Measurements from ENCODE around the gene SREBF2.

SREBF2 gene

DNA sequence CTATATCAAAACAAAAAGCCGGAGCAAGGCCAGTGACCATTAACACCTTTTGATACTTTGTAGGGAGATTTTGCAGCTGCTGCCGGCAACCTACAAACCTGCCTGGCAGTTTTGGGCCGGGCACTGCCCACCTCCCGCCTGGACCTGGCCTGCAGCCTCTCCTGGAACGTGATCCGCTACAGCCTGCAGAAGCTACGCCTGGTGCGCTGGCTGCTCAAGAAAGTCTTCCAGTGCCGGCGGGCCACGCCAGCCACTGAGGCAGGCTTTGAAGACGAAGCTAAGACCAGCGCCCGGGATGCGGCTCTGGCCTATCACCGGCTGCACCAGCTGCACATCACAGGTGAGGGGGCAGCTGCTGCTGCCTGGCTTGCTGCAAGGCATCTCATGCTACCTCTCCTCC lies 47.7 kb downstream of the SREBF2 start:
- DNase-seq, result no peak

DNA sequence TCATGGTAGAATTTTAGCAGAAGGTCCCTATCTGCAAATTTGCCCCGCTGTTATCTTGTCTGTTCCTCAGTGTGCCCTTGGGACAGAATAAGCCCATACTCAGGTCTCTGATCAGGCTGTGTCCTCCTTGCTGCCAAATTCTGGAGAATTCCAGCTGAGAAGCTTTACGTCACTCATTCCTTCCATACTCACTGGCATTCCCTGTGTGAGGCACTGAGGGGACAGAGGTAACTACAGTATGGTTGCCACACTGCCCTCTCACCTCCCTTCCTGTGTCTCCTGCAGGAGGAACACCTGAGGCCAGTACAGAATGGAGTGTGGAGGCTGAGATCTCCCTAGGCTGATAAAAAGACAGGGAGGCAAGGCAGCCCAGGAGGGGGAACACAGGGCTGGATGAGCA lies 50.5 kb downstream of the SREBF2 start:
- DNase-seq, result no peak

DNA sequence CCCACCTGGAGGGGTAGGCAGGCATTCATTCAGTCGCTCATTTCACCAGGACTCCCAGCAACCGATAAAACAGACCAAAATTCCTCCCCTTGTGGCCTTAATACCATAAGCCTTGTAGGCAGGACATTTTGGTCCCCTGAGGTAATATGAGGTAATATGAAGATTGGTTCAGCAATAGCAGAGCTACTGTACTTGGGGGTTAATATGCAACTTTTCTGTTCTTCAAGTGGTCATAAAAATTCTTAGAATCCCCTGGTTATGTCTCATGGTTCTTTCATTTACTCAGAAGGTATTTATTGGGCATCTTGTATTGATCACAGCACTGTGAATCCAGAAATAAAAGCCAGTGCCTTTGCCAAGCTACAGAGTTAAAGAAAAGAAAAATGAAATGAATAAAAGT lies 52.2 kb downstream of the SREBF2 start:
- DNase-seq, result no peak

DNA sequence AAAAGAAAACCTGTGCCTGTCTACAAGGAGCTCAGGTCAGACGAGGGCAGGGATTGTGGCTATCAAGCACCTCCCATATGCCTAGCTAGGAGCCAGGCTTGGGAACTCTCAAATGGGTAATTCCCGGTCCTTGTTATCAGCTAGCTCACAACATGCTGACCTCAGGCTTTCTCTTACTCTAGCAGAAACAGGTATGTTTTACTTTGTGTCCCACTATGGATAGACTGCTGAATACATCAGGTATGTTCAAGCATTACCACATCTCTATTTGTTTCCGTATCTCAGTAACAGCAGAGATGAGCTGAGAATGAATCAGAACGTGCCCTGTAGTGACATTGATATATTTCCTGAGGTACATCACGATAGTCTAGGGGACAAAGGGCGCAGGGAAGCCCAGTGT lies 52.6 kb downstream of the SREBF2 start:
- no peak for DNase-seq

DNA sequence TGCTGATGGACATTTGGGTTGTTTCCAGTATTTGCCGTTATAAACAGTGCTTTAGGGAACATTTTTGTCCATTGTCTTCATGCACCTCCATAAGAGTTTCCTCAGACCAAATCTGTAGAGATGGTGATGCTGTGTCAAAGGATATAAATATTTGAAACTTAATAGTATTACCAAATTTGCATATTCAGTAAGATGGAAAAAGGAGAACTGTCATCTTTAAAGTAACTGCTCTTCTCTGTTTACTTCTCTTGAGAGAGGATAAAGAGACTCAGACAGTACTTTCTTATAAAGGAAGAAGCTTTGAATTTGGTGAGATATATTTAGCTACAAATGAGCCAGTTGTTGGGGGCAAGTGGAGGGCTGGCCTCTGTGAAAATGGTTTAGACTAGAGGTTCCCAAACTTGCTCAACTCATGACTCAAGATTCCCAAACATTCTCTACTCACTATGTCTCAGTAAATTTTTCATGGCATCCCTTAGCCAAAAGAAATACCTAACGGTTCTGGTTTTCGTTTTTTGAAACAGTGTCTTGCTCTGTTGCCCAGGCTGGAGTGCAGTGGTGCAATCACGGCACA lies 55.8 kb downstream of the SREBF2 start:
- no peak for DNase-seq

DNA sequence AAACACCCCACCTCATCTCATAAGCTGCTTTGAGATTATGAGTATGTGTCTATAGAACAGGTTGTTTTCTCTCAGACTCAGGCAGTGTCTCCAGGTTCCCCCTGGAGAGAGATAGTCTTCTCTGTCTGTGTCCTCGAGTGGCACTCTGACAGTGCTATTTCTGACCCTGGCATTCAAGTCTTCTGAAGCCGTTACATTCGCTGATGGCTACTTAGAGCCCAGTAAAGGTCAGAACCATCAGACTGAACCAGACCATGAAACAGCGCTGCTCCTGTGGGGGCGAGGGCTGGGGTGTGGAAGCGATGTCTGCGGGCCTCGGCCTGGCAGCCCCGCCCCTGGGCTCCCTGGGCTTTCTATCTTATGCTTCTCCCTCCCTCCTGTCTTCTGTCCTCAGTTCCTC lies 58.5 kb downstream of the SREBF2 start:
- DNase-seq, result no peak

DNA sequence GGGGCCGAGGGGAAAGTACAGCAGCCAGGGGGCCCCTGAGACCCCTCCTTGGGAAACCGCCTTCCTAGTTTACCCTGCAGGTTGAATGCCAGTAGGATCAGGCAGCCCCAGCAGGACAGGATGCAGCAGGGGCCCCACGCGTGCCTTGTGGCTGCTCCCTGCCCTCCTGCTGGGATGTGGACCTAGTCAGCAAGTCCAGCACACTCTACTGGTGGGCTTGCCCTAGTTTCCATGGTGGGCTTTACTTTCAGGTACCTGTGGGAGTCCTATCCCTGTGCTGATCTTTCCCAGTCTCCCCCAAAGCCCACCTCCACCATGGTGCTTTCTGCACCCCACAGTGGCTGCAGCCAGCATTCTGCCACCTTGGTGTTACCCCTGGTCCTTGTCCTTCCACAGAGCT lies 59.8 kb downstream of the SREBF2 start:
- DNase-seq, result no peak

DNA sequence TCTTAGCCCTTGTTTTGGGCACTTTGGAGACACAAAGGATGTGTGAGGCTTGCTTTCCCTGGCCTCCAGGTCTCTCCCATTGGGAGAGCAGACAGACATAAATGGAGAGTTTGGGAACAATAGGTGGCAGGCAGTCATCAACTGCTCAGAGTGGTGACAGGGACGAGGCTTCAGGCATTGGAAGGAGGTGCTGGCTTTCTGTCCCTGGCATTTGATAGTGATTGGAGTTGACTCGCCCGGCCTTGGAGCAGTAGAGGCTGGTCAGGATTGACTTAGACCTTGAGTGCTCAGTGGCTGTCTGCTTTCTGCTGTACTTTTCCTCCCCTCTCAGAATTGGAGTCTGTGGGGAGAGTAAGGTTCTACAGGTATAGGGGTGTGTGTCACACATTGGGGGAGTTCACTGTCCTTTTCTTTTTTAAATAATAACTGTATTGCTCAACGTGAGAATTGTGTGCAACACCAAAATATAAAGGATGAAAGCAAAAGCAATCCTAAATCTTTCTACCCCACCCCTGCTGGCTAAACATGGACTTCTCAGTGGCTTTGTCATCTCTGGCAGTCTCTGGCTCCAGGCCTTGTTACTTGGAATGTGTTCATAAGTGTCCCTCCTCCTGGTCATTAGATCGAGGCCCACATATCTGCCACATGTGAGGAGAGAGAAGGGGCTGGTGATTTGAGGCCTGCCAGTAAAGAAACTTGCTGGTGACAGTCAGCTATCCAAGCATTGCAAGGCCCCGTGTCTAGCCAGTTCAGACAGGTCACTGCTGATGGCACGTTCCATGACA lies 60.9 kb downstream of the SREBF2 start:
- no peak for DNase-seq

DNA sequence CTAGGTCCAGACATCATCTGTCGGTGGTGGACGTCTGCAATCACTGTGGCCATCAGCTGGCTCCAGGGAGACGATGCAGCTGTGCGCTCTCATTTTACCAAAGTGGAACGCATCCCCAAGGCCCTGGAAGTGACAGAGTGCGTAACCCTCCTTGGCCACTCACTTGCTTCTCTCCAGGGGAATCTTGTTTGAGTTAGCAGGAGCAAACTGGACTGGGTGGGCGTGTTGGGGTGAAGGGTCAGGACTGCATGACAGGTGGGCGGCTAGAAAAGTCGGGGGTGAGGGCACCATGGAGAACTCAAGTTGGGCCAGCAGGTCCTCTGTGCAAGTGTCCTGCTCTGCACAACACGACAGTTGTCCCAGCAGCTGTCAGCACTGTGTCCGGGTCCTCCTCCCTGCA lies 65.7 kb downstream of the SREBF2 start:
- no peak for DNase-seq

DNA sequence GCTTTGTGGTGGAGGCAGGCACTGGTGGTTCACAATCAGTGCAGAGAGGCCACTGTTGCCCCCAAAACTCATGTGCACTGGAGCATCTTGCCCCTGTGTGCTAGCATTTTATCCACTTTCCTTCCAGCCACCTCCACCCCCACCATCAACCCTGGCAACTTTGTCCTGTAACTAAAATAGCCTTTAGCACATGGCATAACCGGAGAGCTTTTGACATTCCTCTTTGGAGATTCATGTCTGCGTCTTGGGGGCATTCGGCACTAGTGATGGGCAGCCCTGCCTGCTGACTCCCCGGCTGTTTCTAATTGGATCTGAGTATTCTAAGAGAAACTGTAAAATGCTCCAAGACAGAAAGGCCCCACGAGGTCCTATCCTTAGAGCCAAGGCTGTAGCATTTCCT lies 66.2 kb downstream of the SREBF2 start:
- DNase-seq, result no peak

DNA sequence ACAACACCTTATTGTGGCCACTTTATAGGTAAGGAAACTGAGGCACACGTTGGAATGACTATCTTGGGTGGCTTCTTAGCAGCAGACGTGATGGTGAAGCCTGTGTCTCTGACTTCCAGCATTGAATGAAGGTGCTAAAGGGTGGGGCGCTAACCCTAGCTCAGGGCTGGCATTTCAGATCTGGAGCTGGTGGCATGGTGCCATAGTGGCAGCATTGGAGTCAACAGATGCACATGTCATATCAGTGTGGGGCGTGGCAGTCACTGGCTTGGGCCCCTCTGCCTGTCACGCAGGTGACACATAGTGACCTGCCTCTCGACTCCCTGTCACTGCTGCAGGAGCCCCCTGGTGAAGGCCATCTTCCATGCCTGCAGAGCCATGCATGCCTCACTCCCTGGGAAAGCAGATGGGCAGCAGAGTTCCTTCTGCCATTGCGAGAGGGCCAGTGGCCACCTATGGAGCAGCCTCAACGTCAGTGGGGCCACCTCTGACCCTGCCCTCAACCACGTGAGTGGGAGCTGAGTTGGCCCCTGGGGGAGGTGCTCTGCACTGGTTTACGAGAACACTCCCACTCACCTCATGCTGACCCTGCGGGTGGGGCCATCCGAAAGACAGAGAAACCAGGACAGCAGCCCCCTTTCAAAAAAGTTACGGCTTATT lies 67.2 kb downstream of the SREBF2 start:
- no peak for DNase-seq

DNA sequence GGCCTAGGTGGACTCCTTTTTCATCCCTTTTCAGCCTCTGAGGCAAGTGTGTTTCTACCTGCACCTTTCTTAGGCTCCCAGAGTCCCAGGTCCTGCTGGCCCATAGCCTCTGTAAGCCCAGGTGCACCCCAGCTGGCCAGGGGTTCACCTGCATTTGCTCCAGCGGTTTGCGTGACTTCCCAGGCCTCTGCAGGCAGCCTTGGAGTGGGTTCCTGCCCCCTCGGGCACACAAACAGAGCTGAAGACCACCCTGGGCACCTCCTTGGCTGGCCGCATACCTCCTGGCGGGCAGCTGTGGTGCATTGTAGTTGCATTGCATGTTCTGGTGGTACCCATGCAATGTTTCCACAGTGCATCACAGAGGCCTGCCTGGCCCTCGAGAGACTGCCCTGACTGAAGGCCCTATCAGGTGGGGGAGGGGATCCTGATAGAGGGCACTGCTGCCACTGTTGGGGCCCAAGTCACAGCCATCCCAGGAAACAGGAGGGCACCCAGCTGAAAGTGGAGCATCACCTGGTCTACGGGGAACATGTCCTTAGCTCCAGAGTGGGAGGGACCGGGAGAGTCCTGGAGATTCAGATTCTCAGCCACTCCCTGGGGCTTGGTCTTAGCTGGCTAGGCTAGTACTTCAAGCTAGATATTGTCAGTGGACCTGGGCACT lies 67.9 kb downstream of the SREBF2 start:
- DNase-seq, result no peak

DNA sequence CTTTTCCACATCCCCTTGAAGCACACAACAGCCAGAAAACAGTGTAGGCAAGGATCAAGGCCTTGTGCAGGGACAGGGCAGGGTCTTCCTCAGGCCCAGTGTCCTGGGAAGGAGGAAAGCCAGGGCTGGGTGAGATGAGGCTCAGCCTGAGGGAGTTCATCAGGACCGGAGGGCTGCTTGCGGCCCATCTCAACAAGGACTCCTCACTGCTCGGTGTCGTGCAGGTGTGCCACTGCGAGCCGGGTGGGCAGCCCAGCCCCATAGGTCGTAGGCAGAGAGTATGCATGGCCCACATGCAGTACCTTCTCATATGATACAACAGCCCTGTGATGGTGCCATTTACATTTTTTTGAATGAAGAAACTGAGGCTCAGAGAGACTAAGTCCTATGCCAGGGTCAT lies 69.1 kb downstream of the SREBF2 start:
- no peak for DNase-seq

DNA sequence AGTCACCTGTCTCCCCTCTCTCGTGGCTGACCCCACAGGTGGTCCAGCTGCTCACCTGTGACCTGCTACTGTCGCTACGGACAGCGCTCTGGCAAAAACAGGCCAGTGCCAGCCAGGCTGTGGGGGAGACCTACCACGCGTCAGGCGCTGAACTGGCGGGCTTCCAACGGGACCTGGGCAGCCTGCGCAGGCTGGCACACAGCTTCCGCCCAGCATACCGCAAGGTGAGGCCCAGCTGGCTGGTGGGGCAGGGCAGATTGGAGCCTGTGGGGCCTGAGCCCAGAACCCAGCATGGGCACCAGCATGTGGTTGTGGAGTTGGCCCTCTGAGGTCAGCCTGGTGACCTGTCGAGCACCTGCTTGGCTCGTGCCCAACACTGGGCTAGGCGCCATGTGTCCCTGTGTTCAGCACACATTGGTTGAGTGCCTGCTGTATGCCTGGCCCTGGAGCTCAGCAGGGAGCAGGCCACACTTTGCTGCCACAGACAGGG lies 70.1 kb downstream of the SREBF2 start:
- DNase-seq, result no peak

DNA sequence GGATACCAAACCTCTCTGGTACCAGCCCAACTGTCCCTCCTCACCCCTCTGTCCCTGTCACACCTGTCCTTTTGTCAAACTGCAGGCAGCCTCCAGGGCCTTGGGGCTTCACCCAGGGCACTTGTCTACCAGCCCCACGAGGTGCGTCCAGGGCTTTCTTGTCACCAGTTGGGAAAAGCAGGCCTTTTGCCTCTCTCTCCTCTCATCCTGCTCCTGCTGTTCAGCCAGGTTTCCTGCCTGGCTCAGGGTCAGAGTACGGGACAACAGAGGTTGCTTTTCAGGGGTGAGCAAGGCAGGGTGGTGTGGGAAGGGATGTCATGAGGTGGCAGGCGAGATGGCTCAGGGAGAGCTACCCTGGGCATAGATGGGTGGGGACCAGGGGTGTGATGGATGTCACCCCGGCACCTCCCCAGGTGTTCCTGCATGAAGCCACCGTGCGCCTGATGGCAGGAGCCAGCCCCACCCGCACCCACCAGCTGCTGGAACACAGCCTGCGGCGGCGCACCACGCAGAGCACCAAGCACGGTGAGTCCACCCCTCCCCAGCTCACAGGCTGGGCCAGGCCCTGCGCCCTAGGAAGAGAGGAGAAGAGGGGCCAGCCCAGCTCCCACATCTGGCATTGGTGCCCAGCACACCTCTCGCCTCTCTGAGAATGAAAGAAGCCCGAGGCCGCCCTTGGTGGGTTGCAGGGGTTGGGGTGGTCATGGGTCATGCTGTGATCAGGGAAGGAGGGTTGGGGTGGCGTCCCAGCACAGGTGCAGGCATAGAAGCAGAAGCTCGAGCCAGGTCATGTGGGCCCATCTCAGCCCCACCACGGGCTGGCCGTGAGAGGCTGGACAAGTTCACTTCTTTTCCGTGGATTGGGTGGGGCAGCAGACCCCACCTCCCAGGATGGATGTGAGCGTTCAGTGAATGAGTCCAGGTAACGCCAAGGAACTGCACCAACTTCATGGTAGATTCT lies 71.8 kb downstream of the SREBF2 start:
- DNase-seq, result no peak

DNA sequence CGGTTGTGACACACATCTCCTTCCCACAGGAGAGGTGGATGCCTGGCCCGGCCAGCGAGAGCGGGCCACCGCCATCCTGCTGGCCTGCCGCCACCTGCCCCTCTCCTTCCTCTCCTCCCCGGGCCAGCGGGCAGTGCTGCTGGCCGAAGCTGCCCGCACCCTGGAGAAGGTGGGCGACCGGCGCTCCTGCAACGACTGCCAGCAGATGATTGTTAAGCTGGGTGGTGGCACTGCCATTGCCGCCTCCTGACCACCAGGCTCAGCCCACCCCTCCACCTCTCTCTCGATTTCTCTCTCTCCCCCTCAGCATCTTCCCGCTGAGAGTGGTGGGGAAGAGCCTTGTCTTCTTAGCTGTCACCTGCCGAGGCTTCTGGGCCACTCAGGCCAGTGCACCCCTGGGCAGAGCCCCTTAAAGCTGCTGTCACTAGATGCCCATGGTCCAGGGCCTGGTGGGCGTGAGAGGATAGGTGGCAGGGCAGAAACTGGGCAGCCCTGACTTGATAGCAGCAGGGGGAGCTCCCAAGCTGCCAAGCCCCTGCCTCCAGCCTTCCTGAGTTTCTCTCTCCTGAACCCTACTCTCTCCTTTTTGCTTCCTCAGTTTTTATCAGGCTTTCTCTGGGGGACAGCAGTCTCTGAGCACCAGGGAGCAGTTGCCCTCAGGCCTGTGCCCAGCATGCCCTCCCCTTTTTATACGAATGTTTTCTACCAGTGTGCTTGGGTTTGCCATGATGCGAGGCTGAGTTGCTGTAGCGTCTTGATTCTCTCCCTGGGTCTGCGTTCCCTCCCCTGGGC lies 72.7 kb downstream of the SREBF2 start:
- no peak for DNase-seq

DNA sequence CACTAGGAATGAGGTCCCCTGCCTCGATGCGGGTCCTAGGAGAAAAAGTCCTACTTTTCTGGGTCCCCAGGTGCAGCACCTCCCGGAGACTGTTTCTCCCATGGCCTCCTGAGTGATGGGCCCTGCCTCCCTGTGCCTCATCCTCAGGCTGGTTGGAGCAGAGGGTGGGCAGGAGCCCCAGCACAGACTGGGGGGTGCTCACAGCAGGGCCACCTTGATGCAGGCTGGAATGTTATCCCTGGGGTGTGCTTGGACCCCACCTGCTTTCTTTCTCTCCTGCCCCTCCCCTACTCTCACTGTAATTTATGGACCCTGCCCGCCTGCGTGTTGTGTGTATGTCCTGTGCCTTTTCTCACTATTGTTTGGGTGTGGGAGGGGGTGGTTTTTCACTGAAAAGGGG lies 73.9 kb downstream of the SREBF2 start:
- DNase-seq, result no peak

DNA sequence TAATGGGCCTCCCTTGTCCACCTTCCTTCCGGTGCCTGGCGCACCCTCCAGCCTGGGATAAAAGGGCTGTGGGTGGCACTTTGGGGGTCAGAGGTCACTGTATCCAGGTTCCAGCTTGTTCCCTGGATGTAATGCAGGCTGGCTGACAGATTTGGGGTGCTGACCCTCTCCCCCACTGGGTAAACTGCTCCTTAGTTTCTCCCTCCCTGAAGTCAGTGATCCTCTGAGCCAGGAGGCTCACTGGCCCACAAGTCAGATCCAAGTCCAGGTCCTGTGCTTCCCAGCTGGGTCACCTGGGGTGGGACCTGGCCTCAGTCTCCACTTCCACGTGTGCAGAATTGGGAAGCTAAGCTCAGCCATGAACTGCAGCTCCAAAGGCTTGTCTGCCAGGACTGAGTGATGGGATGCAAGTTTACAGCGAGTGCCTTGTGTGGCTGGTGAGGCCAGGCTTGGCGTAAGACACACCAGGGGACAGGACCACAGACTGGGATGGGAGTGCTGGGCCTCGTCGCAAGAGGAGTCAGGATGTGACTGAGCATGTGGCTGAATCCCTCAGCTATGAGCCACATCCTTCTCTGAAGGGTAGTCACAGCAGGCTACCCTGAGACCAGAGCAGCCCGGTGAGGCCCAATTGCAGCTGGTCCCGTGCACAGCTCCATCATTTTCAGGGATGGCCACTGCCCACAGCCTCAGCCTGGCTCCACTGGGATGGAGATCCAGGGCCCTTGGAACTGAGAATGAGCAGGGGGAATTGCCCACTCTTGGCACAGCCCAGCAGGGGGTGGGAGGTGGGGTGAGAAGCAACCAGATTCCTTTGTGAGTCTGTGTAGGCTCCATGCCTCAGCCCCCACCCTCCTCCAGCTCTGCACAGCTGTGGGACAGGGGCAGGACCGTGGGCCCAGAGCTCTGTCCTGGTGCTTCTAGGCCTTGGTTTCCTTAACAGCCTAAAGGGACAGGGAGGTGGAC lies 74.8 kb downstream of the SREBF2 start:
- no peak for DNase-seq

DNA sequence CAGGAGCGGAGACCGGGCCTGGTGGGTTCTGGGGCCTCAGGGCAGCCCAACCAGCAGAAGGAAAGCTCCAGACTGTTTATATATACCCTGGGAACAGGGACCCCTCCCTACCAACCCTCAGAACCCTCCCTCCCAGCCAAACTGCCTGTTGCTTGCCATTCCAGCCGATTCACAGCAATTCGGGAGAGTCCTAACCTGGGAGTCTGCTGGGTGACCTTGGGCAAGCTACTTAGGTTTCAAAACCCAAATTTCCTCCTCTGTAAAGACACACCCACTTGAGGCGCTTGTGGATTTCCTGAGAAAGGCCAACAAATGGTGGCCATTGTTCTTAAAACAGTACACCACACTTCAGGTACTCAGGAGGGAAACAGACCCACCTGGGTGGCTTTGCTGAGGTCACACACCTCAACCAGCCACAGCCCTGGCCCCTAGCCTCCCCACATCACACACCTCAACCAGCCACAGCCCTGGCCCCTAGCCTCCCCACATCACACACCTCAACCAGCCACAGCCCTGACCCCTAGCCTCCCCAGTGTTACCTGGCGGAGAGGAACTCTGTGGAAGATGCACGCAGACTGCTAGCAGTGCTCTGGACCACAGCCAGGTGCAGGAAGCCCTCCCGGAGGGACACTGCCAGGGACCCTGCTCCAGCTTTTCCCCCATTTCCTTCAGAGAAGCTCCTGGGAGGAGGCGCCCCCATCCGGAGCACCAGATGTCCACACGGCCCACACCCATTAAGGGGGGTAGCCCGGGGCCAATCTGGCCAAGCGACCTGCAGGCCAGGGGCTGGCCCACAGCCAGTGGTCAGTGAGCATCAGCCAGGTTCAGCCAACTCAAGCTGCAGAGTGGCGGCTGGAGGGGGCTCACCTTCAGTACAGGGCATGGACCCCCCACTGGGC lies 75.8 kb downstream of the SREBF2 start:
- DNase-seq, result no peak
